GM12874 (cell line): ENCODE measurements around the gene PTPRR.

ENCODE experiments used
- TF ChIP-seq, protein P1 (sequence below): IDR thresholded peaks from 2 replicates; pipeline ENCODE4 v1.5.1; 2011; ENCODE audit warnings: low read depth, mild to moderate bottlenecking, control low read depth, low read length, moderate library complexity; ENCODE audit not compliant: insufficient read depth

PTPRR gene

DNA sequence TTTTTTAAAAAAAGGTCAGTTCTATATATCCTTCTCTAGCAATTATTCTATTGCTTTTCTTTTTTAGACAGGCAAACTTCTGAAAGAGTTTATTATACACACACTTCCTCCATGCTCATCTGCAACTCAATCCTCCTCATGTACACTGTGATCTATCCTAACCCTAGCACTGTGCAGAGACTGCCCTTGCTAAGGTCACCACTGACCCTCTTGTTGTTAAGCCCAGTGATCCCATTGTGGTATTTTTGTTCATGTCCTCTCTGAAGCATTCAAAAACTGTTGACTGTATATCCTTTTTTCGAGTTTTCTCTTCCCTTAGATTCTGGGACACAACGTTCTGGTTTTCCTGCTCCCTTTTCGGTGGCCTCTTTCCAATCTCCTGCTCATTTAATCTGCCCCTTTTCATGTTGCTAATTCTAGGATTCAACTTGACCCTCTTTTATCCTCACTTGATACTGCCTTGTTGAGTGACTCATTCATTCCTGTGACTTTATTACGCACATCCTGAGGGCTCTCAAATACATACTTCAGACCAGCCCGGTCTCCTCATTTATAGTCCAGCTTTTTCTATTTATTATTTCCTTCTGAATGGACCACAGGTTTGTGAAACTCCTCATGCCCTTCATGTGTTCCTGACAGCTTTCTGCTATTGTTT, 229.4 kb downstream of the PTPRR start:
- TF ChIP-seq, protein P1, sequence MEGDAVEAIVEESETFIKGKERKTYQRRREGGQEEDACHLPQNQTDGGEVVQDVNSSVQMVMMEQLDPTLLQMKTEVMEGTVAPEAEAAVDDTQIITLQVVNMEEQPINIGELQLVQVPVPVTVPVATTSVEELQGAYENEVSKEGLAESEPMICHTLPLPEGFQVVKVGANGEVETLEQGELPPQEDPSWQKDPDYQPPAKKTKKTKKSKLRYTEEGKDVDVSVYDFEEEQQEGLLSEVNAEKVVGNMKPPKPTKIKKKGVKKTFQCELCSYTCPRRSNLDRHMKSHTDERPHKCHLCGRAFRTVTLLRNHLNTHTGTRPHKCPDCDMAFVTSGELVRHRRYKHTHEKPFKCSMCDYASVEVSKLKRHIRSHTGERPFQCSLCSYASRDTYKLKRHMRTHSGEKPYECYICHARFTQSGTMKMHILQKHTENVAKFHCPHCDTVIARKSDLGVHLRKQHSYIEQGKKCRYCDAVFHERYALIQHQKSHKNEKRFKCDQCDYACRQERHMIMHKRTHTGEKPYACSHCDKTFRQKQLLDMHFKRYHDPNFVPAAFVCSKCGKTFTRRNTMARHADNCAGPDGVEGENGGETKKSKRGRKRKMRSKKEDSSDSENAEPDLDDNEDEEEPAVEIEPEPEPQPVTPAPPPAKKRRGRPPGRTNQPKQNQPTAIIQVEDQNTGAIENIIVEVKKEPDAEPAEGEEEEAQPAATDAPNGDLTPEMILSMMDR, result no peak

DNA sequence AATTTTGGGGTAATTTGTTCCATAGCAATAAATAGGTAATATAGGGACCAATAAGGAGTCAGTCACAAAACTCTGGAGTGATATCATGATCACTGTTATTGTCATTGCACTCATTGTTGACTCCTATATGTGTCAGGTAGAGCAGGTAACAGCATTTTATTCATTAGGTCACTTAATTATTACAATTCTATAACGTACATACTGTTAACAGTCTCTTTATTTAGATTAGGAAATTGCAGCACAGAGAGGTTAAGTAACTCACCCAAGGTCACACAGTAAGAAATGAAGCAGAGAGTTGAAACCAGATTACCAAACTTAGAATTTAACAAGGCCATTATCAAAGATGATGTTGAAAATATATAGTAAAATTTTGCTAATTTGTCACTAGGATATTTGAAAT, 233.6 kb downstream of the PTPRR start:
- TF ChIP-seq, protein P1, result no peak

DNA sequence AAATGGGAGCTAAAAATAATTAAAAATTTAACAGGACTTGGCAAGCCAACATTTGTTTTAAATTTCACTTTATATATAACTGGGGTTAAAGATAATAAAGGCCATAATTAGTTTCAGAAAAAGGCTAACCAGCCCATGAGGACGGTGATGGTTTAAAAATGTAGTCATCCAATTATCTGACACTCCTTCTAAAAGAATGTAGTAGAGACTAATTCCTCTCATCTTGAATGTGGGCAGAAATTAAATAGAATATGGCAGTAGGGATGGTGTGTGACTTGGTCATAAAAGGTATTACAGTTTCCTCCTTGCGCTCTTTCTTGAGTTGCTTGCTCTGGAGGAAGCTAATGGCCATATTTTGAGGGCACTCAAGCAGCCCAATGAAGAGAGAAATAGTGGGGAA, 234.2 kb downstream of the PTPRR start:
- TF ChIP-seq, protein P1, result no peak

DNA sequence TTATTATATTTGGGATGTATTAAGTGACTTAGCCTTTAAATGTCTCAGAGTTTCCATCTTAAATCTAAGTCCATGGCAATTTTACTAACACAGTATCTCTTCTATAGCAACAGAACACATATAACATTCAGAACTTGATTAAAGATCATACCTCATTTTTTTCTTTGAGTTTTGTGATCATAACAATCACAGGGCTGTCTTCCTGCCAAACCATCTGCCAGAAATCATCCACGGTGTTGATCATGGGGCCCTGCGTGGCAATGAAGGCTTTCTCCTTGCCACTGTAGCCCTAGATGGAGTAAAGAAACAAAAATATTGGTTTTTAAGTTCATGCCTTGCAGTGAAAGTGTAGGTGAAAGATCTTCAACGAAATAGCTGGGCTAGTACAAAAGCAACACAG, 236.6 kb downstream of the PTPRR start:
- TF ChIP-seq, protein P1, result no peak

DNA sequence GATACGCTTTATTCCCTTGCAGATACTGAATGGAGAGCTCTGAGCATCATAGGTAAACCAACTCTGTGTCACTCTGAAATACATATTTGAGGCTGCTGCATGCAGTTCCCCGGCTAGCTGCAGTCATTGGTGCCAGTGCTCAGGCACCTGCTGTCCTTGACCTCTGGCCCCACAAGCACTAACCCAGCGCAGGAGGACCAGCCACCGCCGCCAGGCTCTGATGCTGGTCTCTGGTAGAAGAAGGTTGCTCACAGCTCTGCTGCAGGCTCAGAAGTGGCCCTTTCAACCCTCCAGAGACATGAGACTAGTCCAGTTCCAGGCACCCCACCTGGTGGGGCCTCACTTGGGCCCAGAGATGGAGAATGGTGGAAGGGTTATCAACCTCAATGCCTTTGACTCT, 248.8 kb downstream of the PTPRR start:
- TF ChIP-seq, protein P1, result no peak

DNA sequence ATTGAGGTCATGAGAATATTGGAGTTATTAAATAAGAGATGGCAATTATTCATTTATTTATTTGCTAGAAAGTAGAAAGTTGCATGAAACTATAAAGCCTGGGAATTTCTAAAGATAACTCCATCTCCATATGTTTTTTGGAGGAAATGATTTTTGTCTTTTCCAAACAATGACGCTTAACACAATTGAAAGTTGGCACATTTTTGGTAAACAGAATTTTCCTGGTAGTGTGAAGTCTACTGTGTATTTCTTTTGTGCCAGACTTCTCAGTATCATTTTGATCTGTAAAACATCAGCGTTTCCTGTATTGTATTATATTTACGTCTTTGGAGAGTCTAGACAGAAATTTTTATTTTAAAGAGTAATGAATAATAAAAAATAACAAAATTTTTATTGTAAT, 249.6 kb downstream of the PTPRR start:
- TF ChIP-seq, protein P1, result no peak

DNA sequence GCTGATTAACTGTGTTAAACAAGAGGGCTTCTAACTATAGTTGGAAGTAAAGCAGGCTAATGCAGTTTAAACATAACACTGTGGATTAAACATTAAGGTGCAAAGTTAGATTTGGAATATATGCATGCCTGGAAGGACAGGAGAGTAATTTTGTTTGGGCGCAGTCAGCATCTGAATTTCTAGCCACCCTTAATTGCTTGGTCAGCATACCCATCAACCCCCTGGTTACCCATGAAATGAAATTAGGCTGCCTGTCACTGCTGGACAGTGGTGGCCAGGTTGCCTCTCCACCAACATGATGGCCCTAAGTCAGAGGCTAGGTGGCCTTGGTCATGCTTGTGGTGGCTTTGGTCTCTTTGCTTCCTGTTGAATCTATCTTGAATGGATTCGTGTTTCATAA, 253.3 kb downstream of the PTPRR start:
- TF ChIP-seq, protein P1, result no peak
